Osteocyte (in vitro differentiated cells): Measurements from ENCODE around the gene EFCAB6. TPM values are rescaled to one million over a fixed set of nuclear protein-coding genes. Genes with fewer than 3 reads are reported as not detected.

ENCODE experiments used
- DNase-seq: peaks from one replicate; pipeline ENCODE4 v3.0.0; 2021; ENCODE audit warnings: mixed read lengths; ENCODE audit not compliant: unreplicated experiment; ENCODE audit errors: extremely low spot score
- H3K27ac Mint-ChIP-seq: one replicate; pipeline ENCODE4 v1.8.0; 2021; ENCODE audit warnings: mild to moderate bottlenecking, mixed read lengths; ENCODE audit not compliant: unreplicated experiment
- H3K27me3 Mint-ChIP-seq: one replicate; pipeline ENCODE4 v1.8.0; 2021; ENCODE audit warnings: mixed read lengths; ENCODE audit not compliant: unreplicated experiment
- H3K36me3 Mint-ChIP-seq: one replicate; pipeline ENCODE4 v1.8.0; 2021; ENCODE audit warnings: mixed read lengths; ENCODE audit not compliant: unreplicated experiment
- H3K4me1 Mint-ChIP-seq: one replicate; pipeline ENCODE4 v1.8.0; 2021; ENCODE audit warnings: mixed read lengths; ENCODE audit not compliant: unreplicated experiment
- H3K4me3 Mint-ChIP-seq: one replicate; pipeline ENCODE4 v1.8.0; 2021; ENCODE audit warnings: mild to moderate bottlenecking, moderate library complexity, mixed read lengths; ENCODE audit not compliant: unreplicated experiment
- H3K9me3 Mint-ChIP-seq: one replicate; pipeline ENCODE4 v1.8.0; 2021; ENCODE audit warnings: mixed read lengths; ENCODE audit not compliant: unreplicated experiment
- total RNA-seq: library from RNA; stranded (reverse); gene quantifications from 2 replicates; pipeline ENCODE4 v1.2.1, GENCODE V29; 2021
- TF ChIP-seq, protein P1 (sequence below): fragments of 200-600 bp; sonication (generic); IDR thresholded peaks from 2 replicates; pipeline ENCODE4 v1.5.0; 2021; ENCODE audit warnings: antibody characterized with exemption, mild to moderate bottlenecking, moderate library complexity

EFCAB6 gene
- total RNA-seq, 1 donor from 2014 or later: 1.4 TPM

DNA sequence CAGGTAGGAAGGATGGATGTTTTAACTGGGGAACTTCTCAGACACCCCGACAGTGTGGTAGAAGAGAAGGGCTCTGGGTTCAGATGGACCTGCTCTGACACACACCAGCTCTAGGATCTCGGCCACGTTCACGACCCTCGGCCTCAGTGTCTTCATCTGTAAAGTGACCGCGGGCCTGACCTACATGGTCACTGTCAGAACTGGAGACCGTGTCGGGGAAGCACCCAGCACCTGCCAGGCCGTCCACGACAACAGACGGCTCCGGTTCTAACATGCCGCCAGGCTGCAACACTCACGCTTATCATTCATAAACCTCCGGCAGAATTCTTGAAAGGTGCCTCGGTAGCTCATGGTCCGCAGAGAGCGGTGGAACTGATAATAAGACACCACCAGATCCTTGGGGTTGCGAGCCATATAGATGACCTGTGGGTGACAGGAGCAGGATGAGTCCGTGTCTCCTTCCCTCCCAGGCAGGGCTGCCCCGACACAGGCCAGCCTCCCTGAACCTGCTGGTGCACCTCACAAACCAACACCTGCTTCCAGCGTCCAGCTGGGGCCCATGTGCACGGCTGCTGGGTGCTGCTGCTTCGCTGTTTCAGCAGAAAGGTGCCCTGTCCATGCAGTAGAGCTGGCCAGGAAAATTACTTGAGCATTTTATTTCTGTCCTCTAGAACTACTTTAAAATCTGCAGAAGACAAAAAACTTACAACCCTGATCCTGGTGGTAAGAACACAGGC is 26.6 kb upstream of the EFCAB6 start:
- no peaks in the 10 kb centered on the region for H3K9me3 Mint-ChIP-seq
- TF ChIP-seq, protein P1, sequence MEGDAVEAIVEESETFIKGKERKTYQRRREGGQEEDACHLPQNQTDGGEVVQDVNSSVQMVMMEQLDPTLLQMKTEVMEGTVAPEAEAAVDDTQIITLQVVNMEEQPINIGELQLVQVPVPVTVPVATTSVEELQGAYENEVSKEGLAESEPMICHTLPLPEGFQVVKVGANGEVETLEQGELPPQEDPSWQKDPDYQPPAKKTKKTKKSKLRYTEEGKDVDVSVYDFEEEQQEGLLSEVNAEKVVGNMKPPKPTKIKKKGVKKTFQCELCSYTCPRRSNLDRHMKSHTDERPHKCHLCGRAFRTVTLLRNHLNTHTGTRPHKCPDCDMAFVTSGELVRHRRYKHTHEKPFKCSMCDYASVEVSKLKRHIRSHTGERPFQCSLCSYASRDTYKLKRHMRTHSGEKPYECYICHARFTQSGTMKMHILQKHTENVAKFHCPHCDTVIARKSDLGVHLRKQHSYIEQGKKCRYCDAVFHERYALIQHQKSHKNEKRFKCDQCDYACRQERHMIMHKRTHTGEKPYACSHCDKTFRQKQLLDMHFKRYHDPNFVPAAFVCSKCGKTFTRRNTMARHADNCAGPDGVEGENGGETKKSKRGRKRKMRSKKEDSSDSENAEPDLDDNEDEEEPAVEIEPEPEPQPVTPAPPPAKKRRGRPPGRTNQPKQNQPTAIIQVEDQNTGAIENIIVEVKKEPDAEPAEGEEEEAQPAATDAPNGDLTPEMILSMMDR: no peak
- no peak overlapping the region for H3K27ac Mint-ChIP-seq
- H3K27me3 Mint-ChIP-seq: peaks cover 5% of the 10 kb centered on the region
- H3K4me3 Mint-ChIP-seq: no peak overlapping the region
- H3K4me1 Mint-ChIP-seq: no peaks in the 10 kb centered on the region
- DNase-seq: no peak
- no peaks in the 10 kb centered on the region for H3K36me3 Mint-ChIP-seq

DNA sequence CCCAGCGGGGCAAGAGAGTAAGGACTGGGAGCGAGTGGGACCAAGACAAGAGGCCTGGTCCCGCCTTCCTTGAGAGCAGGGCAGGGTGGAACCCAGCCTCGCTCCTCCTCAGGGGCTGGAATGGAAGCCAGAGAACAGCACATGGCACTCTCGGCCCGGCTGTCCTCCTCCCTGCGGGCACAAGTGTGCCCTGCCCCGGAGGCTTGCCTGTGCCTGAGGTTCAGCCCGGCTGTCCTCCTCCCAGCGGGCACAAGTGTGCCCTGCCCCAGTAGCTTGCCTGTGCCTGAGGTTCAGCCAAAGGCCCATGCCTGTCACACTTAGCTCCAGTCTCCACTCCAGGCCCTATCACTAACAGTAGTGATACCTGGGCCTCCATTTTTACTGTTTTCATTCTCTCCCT is 26.1 kb upstream of the EFCAB6 start:
- no peaks in the 10 kb centered on the region for H3K9me3 Mint-ChIP-seq
- no peaks in the 10 kb centered on the region for H3K4me1 Mint-ChIP-seq
- TF ChIP-seq, protein P1: no peak
- H3K4me3 Mint-ChIP-seq: no peak overlapping the region
- peaks cover 5% of the 10 kb centered on the region for H3K27me3 Mint-ChIP-seq
- DNase-seq: no peak
- H3K27ac Mint-ChIP-seq: no peak overlapping the region
- H3K36me3 Mint-ChIP-seq: no peaks in the 10 kb centered on the region

DNA sequence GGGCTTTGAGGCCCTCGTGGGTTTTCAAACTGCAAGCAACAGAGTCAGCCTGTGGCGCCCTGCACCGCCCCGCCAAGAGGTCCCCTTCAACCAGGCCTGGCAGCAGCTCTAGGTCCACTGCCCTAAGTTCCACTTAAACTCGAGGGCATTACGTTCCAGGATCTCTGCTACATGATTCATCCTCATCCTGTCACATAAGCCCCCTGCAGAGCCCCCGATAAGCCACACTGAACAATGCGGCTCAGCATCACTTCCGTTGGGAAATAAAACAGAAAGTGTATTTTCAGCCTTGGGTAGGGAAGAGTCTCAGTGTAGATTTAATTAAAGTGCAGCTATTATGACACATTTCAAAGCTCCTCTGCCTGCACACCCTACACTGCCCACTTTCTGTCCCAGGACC is 25.6 kb upstream of the EFCAB6 start:
- Mint-ChIP-seq H3K36me3 (no peaks in the 10 kb centered on the region), H3K27me3 (peaks cover 5% of the 10 kb centered on the region), H3K4me1 (no peaks in the 10 kb centered on the region), H3K4me3 (no peak overlapping the region), H3K27ac (no peak overlapping the region), H3K9me3 (no peaks in the 10 kb centered on the region)
- TF ChIP-seq, protein P1: no peak
- no peak for DNase-seq

DNA sequence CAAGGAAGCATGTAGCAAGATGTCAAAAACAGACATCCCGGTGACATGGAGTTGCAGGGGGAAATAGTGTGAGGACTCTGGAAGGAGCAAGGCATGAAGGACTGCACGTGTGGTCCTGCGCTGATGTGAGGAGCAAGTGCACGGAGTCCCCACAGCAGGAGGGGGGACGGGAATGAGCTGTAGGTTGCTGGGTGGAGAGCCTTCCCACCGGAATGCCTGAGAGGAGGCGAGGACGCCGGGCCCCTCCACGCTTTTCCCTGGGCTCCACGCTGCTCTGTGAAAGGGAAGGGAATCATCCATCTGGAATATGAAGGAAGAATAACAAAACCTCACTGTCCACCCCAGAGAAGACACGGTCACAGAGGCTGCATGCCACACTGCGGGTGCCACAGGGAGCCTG is 23.6 kb upstream of the EFCAB6 start:
- no peaks in the 10 kb centered on the region for H3K9me3 Mint-ChIP-seq
- no peak for DNase-seq
- H3K4me3 Mint-ChIP-seq: no peak overlapping the region

DNA sequence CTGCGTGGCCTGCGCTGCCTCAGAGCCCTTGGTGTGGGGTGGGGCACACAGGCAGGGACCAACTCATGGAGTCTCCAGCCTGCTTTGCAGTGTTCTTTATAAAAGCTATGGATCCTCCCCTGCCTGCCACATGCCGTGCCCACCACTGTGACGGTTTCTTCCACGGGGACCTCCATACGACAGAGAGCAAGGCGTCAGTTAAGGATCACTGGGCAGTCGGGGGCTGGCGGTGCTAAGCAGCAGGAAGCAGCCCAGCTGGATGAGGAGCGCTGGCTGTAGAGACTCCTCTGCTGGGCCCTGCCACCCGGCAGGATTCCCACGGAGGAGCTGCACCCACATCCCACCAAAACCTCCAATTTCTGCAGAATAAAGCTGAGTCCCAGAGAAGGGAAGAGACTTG is 23.1 kb upstream of the EFCAB6 start:
- DNase-seq: no peak
- no peak overlapping the region for H3K27ac Mint-ChIP-seq

More for the DNA sequence above, 23.6 kb upstream of the EFCAB6 start:
- TF ChIP-seq, protein P1: no peak
- H3K27me3 Mint-ChIP-seq: peaks cover 5% of the 10 kb centered on the region
- H3K36me3 Mint-ChIP-seq: no peaks in the 10 kb centered on the region
- no peaks in the 10 kb centered on the region for H3K4me1 Mint-ChIP-seq
- no peak overlapping the region for H3K27ac Mint-ChIP-seq

More for the DNA sequence above, 23.1 kb upstream of the EFCAB6 start:
- Mint-ChIP-seq H3K4me1 (no peaks in the 10 kb centered on the region), H3K9me3 (no peaks in the 10 kb centered on the region), H3K4me3 (no peak overlapping the region), H3K27me3 (peaks cover 5% of the 10 kb centered on the region), H3K36me3 (no peaks in the 10 kb centered on the region)
- TF ChIP-seq, protein P1: no peak
